Keratinocyte (primary cell): ENCODE measurements around the gene GPR153. TPM values are rescaled to one million over a fixed set of nuclear protein-coding genes. Genes with fewer than 3 reads are reported as not detected.

ENCODE experiments used
- DNase-seq: peaks from one replicate; pipeline ENCODE4 v3.0.0-alpha.2; 2011; ENCODE audit warnings: low read depth, missing footprints, low spot score
- FAIRE-seq: peaks from 2 replicates; lab custom pipeline; 2011; peaks lifted over from hg19 to GRCh38; lab: Jason Lieb, UNC
- H2AFZ ChIP-seq: 2 replicates; pipeline ENCODE4 v1.6.0; 2012; ENCODE audit warnings: low read length, control low read depth, inconsistent platforms; ENCODE audit not compliant: control insufficient read depth
- H3K27ac ChIP-seq: 2 replicates; pipeline ENCODE4 v1.5.1; 2011; ENCODE audit warnings: low read length; ENCODE audit not compliant: control insufficient read depth, insufficient read depth
- H3K27me3 ChIP-seq: 3 replicates; pipeline ENCODE4 v1.6.0; 2011; ENCODE audit warnings: low read length; ENCODE audit not compliant: control insufficient read depth, insufficient read depth; ENCODE audit errors: extremely low read depth
- H3K36me3 ChIP-seq, 2 experiments: 2 replicates in 1 of 2; 3 replicates in 1 of 2; pipeline ENCODE4 v1.5.1; 2011; ENCODE audit warnings: low read length in 2 of 2, mild to moderate bottlenecking in 1 of 2; ENCODE audit not compliant: control insufficient read depth in 2 of 2, insufficient read depth in 2 of 2; ENCODE audit errors: extremely low read depth in 1 of 2
- H3K4me1 ChIP-seq: 3 replicates; pipeline ENCODE4 v1.5.1; 2011; ENCODE audit warnings: low read length; ENCODE audit not compliant: control insufficient read depth, insufficient read depth; ENCODE audit errors: extremely low read depth
- H3K4me2 ChIP-seq: 3 replicates; pipeline ENCODE4 v1.6.0; 2011; ENCODE audit warnings: low read depth, low read length; ENCODE audit not compliant: control insufficient read depth, insufficient read depth; ENCODE audit errors: extremely low read depth
- H3K4me3 ChIP-seq, 3 experiments: fragments of 200-600 bp in 1 of 3; sonication (generic) in 1 of 3; 2 replicates in 2 of 3; 3 replicates in 1 of 3; pipeline ENCODE4 v1.5.1; 2011 to 2016; ENCODE audit warnings: low read length in 3 of 3, mild to moderate bottlenecking in 3 of 3, control low read depth in 2 of 3, inconsistent platforms in 1 of 3, low read depth in 1 of 3, mixed read lengths in 1 of 3, mixed run types in 1 of 3, moderate library complexity in 1 of 3; ENCODE audit not compliant: control insufficient read depth in 2 of 3, insufficient read depth in 2 of 3; ENCODE audit errors: extremely low read depth in 1 of 3
- H3K79me2 ChIP-seq: 2 replicates; pipeline ENCODE4 v1.6.0; 2012; ENCODE audit warnings: low read length; ENCODE audit not compliant: control insufficient read depth, insufficient read depth
- H3K9ac ChIP-seq: 3 replicates; pipeline ENCODE4 v1.6.0; 2011; ENCODE audit warnings: low read length; ENCODE audit not compliant: control insufficient read depth, insufficient read depth; ENCODE audit errors: extremely low read depth
- H3K9me1 ChIP-seq: 3 replicates; pipeline ENCODE4 v1.6.0; 2011; ENCODE audit warnings: low read length; ENCODE audit not compliant: control insufficient read depth, insufficient read depth; ENCODE audit errors: extremely low read depth
- H3K9me3 ChIP-seq: 2 replicates; pipeline ENCODE4 v1.5.1; 2012; ENCODE audit warnings: low read depth, low read length; ENCODE audit not compliant: control insufficient read depth
- H4K20me1 ChIP-seq: 3 replicates; pipeline ENCODE4 v1.6.0; 2011; ENCODE audit warnings: low read length; ENCODE audit not compliant: control insufficient read depth, insufficient read depth; ENCODE audit errors: extremely low read depth
- CTCF ChIP-seq, 3 experiments: IDR thresholded peaks in 1 of 3; conservative IDR thresholded peaks in 1 of 3; optimal IDR thresholded peaks in 1 of 3; 2 replicates in 2 of 3; 3 replicates in 1 of 3; pipeline versions ENCODE3 to v1.5.1; 2011; ENCODE audit warnings: low read length in 3 of 3, mild to moderate bottlenecking in 3 of 3, moderate library complexity in 2 of 3, control low read depth in 1 of 3, inconsistent platforms in 1 of 3; ENCODE audit not compliant: insufficient read depth in 2 of 3; ENCODE audit errors: extremely low read depth in 1 of 3
- EZH2 ChIP-seq: IDR thresholded peaks from one replicate; pipeline ENCODE4 v1.6.1; 2012; ENCODE audit warnings: inconsistent platforms, mild to moderate bottlenecking, low read length, moderate library complexity
- dilution Hi-C: fragments of 300-500 bp; cut with MboI; formaldehyde crosslinking; loops from one replicate; pipeline ENCODE4 v1.7.0; 2020; ENCODE audit warnings: low sequenced_read_pairs; ENCODE audit not compliant: extremely low pct_ligation_motif_present
- polyA plus RNA-seq, 5 experiments: library from polyadenylated mRNA; depleted of rRNA in 3 of 5; stranded (reverse) in 3 of 5; stranded (forward) in 1 of 5; unstranded in 1 of 5; fragments of >200 nt; gene quantifications; 1 replicate in 1 of 5; 2 replicates in 3 of 5; 3 replicates in 1 of 5; pipeline versions ENCODE4 v1.2.1 to v1.2.3, GENCODE V29; 2011 to 2012; ENCODE audit warnings: missing spikeins in 2 of 5, low read depth in 1 of 5, low replicate concordance in 1 of 5

GPR153 gene
- polyA plus RNA-seq, 1 donor (not counting 4 experiments of a cell fraction or from before 2014, with no cell fraction given): 7.2 TPM

GRCh38 chr1:6286266-6286665 lies 25.4 kb upstream of the GPR153 start:
- no peak overlapping the region for H3K4me2 ChIP-seq
- H3K79me2 ChIP-seq: no peaks in the 10 kb centered on the region
- dilution Hi-C loops: no loop called here
- no peaks in the 10 kb centered on the region for H3K4me1 ChIP-seq
- H3K9me1 ChIP-seq: no peaks in the 10 kb centered on the region
- H3K9ac ChIP-seq: no peak overlapping the region
- H3K27ac ChIP-seq: no peak overlapping the region
- H2AFZ ChIP-seq: no peak overlapping the region
- no peak overlapping the region for H3K4me3 ChIP-seq
- DNase-seq (no peak), FAIRE-seq (no peak)
- no peaks in the 10 kb centered on the region for H3K9me3 ChIP-seq
- peaks cover 5% of the 10 kb centered on the region for H4K20me1 ChIP-seq
- no peaks in the 10 kb centered on the region for H3K27me3 ChIP-seq
- peaks cover 17 to 27% of the 10 kb centered on the region in 2 experiments for H3K36me3 ChIP-seq
- TF ChIP-seq EZH2 (no peak), CTCF (optimal IDR thresholded peaks at IDR 0.05 in 1 of 3, IDR thresholded peaks at IDR 0.05 in 1 of 3, conservative IDR thresholded peaks at IDR 0.05 in 1 of 3; ENCODE audit: extremely low read depth in 1 of 3, insufficient read depth in 2 of 3, low read length in 3 of 3) (no peak)

DNA sequence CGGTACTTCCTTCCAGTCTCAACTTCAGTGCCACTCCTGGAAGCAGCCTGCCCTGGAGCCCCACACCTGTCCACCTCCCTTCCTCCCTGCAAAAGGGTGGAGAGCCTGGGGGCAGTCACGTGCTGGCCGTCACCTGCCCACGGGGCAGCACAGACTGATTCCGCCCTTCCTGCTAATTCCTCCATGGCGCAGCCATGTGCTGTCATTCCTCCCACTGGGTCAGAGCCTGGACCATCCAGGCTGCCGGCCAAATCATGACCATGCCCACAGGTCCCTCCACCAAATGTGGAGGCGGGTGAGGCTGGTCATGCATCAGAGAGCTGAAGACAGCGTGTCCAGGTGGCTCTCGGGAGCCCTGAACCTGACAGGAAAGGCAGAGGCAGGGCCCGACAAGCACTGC lies 24.4 kb upstream of the GPR153 start:
- H4K20me1 ChIP-seq: peaks cover 5% of the 10 kb centered on the region
- dilution Hi-C loops: no loop called here
- no peak overlapping the region for H3K27ac ChIP-seq
- H3K4me2 ChIP-seq: no peak overlapping the region
- H3K9me1 ChIP-seq: no peaks in the 10 kb centered on the region
- peaks cover 16 to 23% of the 10 kb centered on the region in 2 experiments for H3K36me3 ChIP-seq
- no peaks in the 10 kb centered on the region for H3K27me3 ChIP-seq
- TF ChIP-seq EZH2 (no peak), CTCF (optimal IDR thresholded peaks at IDR 0.05 in 1 of 3, IDR thresholded peaks at IDR 0.05 in 1 of 3, conservative IDR thresholded peaks at IDR 0.05 in 1 of 3; ENCODE audit: extremely low read depth in 1 of 3, insufficient read depth in 2 of 3, low read length in 3 of 3) (no peak)
- H3K4me1 ChIP-seq: no peaks in the 10 kb centered on the region
- H3K9ac ChIP-seq: no peak overlapping the region
- FAIRE-seq (no peak), DNase-seq (no peak)
- H3K4me3 ChIP-seq: no peak overlapping the region
- no peaks in the 10 kb centered on the region for H3K9me3 ChIP-seq
- no peak overlapping the region for H2AFZ ChIP-seq
- no peaks in the 10 kb centered on the region for H3K79me2 ChIP-seq
